ENCODE measurements around the gene CDKN1A.

The CDKN1A gene

DNA sequence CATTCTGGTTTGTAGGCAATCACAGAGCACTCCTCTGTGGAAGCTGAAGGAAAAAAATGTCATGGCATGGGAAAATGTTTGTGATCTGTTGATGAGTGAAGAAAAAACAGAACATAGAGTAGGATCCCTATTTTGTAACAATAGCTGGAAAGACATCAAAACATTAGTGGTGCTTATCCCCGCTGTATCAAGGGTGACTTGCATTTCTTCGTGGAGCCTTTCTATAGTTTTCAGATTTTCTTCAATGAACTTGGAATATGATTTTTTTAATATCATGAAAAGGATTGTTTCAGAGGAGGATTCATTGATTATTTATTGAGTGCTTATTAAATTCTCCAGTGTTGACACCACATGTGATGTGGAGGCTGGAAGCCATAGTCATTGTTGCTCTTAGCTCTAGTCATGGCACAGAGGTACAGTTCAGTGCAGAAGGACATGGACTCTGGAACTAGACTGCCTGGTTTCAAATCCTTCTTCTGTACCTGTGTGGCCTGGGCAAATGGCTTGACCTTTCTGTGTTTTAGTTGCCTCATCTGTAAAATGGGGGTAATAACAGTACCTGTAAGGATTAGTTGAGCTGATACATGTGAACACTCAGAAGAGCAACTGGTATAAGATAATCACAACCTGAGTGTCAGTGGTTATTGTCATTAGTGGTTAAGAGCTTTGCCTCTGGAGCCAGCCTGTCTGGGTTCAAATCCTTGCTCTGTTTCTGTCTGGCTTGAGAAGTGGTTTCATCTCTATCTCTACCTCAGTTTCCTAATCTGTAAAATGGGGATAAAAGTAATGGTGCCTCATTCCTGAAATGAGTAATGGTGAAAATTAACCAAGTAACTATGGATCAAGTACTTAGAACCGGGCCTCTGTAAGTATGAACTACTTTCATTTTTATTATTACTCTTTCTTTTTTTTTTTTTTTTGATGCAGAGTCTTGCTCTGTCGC, 14.7 kb upstream of the CDKN1A start:
- TF ChIP-seq, protein P1, sequence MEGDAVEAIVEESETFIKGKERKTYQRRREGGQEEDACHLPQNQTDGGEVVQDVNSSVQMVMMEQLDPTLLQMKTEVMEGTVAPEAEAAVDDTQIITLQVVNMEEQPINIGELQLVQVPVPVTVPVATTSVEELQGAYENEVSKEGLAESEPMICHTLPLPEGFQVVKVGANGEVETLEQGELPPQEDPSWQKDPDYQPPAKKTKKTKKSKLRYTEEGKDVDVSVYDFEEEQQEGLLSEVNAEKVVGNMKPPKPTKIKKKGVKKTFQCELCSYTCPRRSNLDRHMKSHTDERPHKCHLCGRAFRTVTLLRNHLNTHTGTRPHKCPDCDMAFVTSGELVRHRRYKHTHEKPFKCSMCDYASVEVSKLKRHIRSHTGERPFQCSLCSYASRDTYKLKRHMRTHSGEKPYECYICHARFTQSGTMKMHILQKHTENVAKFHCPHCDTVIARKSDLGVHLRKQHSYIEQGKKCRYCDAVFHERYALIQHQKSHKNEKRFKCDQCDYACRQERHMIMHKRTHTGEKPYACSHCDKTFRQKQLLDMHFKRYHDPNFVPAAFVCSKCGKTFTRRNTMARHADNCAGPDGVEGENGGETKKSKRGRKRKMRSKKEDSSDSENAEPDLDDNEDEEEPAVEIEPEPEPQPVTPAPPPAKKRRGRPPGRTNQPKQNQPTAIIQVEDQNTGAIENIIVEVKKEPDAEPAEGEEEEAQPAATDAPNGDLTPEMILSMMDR (IDR thresholded peaks at IDR 0.05): no peak
- Histone ChIP-seq H3K4me3 (ENCODE audit: low read depth in 1 of 2, low read length in 1 of 2) (no peak overlapping the region), H3K4me1 (ENCODE audit: control insufficient read depth in 1 of 2, insufficient read depth in 1 of 2, low read depth in 1 of 2, low read length in 1 of 2) (peaks cover 5 to 6% of the 10 kb centered on the region in 2 experiments)

DNA sequence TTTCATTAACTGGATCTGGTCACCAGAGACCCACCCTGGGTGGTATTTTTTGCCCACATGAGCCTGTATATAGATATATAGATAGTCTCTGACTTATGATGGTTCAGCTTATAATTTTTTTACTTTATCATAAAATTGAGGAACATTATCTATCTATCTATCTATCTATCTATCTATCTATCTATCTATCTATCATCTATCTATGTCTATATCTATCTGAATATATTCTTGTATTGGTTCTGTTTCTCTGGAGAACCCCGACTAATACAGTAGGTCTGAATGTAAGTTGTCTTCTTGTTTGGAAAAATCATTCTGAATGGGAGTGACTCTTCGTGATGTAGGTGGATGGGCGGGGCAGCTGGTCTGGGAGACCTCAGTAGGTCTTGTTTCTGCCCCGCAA, 13.3 kb upstream of the CDKN1A start:
- H3K27ac ChIP-seq: no peak overlapping the region
- TF ChIP-seq, protein P1 (IDR thresholded peaks at IDR 0.05): no peak
- no peaks in the 10 kb centered on the region for H3K9me3 ChIP-seq
- peaks cover 32% of the 10 kb centered on the region for H3K27me3 ChIP-seq
- no peak overlapping the region for H3K4me3 ChIP-seq (ENCODE audit: low read depth in 1 of 2, low read length in 1 of 2)
- H3K36me3 ChIP-seq: no peaks in the 10 kb centered on the region
- H3K4me1 ChIP-seq (ENCODE audit: control insufficient read depth in 1 of 2, insufficient read depth in 1 of 2, low read depth in 1 of 2, low read length in 1 of 2): peaks cover 5 to 6% of the 10 kb centered on the region in 2 experiments

More for the DNA sequence above, 14.7 kb upstream of the CDKN1A start:
- H3K36me3 ChIP-seq: no peaks in the 10 kb centered on the region
- H3K9me3 ChIP-seq: no peaks in the 10 kb centered on the region
- no peak overlapping the region for H3K27ac ChIP-seq
- H3K27me3 ChIP-seq: peaks cover 46% of the 10 kb centered on the region

DNA sequence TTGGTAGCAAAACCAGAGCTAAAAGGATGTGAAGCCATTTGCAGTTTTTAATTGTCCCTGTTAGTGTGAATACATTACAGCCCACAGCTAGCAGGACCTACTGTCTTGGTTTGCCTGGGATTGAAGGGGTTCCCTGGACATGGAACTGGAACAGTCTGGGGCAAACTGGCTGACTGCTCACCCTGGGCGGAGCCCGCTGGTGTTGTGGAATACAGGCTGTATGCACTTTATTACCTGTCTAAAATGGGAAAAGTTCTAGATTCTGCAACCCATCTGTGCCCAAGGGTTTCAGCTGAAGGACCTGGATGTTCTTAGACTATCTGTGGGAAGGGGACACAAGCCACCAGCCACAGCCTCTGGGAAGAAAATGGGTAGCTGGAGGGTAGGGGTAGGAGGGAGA, 12.2 kb upstream of the CDKN1A start:
- Histone ChIP-seq H3K36me3 (no peaks in the 10 kb centered on the region), H3K4me3 (ENCODE audit: low read depth in 1 of 2, low read length in 1 of 2) (no peak overlapping the region), H3K27me3 (peaks cover 21% of the 10 kb centered on the region), H3K9me3 (no peaks in the 10 kb centered on the region), H3K27ac (no peak overlapping the region), H3K4me1 (ENCODE audit: control insufficient read depth in 1 of 2, insufficient read depth in 1 of 2, low read depth in 1 of 2, low read length in 1 of 2) (no peaks in the 10 kb centered on the region)
- TF ChIP-seq, protein P1 (IDR thresholded peaks at IDR 0.05): no peak

DNA sequence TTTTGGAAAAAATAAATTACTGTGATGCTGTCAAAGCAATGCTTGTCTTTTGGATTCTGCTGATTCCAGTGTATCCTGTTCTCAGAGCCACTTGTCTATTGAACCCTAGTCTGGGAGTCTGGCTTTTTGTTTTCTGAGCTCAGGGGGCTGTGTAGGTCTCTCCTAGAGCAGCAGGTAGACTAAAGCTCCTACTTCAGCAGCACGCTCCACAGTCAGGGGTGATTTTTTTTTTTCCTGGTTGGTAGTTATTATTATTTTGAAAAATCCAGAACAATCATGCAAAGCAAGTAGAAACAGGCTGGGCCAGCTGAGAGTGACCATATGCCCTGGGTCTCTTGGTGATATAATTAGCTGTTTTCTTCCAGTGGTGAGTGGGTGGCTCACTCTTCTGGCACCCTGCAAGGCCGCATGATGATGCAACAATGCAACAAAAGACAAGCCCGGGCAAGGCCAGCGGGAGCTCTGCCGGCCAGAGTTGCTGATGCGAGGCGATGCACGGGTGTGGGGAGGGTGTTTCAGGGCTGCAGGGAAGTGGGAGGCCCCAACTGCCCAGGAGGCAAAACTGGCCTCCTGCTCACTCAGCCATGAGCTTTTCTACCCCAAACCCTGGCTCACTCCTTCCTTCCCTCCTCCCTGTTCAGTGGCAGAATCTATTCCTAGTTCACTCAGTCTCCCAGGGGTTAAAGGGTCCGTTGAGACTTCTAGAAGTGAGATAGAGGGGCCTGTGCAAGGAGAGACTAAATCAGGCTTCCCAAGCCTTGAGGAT, 11.5 kb upstream of the CDKN1A start:
- Histone ChIP-seq H3K4me3 (ENCODE audit: low read depth in 1 of 2, low read length in 1 of 2) (no peak overlapping the region), H3K36me3 (no peaks in the 10 kb centered on the region), H3K27ac (no peak overlapping the region), H3K4me1 (ENCODE audit: control insufficient read depth in 1 of 2, insufficient read depth in 1 of 2, low read depth in 1 of 2, low read length in 1 of 2) (no peaks in the 10 kb centered on the region), H3K27me3 (peaks cover 14% of the 10 kb centered on the region), H3K9me3 (no peaks in the 10 kb centered on the region)
- TF ChIP-seq, protein P1 (IDR thresholded peaks at IDR 0.05): no peak

DNA sequence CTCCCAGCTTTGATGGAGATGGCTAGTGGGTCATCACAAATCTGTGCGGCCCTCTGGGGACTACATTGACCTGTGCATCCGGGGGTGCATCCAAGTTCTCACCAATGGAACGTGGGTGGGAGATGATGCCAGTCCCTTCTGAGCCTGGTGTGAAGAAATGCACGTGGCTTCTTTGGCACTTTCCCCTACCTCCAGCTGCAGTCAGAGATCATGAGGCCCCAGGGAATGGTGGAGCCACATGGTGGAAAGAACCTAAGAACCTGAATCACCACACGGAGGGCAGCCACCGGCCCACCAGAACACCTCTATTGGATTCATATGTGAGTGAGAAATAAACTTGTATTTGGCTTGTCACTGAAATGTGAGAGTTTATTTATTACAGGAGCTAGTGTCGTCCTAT, 9.9 kb upstream of the CDKN1A start:
- Histone ChIP-seq H3K27ac (no peak overlapping the region), H3K9me3 (no peaks in the 10 kb centered on the region)

More for the DNA sequence above, 9.9 kb upstream of the CDKN1A start:
- Histone ChIP-seq H3K27me3 (peaks cover 3% of the 10 kb centered on the region), H3K36me3 (no peaks in the 10 kb centered on the region), H3K4me3 (ENCODE audit: low read depth in 1 of 2, low read length in 1 of 2) (no peak overlapping the region), H3K4me1 (ENCODE audit: control insufficient read depth in 1 of 2, insufficient read depth in 1 of 2, low read depth in 1 of 2, low read length in 1 of 2) (no peaks in the 10 kb centered on the region)
- TF ChIP-seq, protein P1 (IDR thresholded peaks at IDR 0.05): no peak
